HG03378 (cell line): ENCODE data around the gene ATP9B.
"Not testable (repeated sequence)": the region's sequence is repeated elsewhere in the genome, so short reads cannot be mapped to it uniquely, and the experiment has no call there.

ENCODE experiments used
- ATAC-seq: cut with Tn5 transposase; IDR thresholded peaks from one replicate; pipeline ENCODE4 v1.9.1; 2021; ENCODE audit warnings: mild to moderate bottlenecking, moderate library complexity; ENCODE audit not compliant: unreplicated experiment

Gene ATP9B

GRCh38 chr18:79354350-79354749 is 285.2 kb downstream of the ATP9B start:
- no peak for ATAC-seq

DNA sequence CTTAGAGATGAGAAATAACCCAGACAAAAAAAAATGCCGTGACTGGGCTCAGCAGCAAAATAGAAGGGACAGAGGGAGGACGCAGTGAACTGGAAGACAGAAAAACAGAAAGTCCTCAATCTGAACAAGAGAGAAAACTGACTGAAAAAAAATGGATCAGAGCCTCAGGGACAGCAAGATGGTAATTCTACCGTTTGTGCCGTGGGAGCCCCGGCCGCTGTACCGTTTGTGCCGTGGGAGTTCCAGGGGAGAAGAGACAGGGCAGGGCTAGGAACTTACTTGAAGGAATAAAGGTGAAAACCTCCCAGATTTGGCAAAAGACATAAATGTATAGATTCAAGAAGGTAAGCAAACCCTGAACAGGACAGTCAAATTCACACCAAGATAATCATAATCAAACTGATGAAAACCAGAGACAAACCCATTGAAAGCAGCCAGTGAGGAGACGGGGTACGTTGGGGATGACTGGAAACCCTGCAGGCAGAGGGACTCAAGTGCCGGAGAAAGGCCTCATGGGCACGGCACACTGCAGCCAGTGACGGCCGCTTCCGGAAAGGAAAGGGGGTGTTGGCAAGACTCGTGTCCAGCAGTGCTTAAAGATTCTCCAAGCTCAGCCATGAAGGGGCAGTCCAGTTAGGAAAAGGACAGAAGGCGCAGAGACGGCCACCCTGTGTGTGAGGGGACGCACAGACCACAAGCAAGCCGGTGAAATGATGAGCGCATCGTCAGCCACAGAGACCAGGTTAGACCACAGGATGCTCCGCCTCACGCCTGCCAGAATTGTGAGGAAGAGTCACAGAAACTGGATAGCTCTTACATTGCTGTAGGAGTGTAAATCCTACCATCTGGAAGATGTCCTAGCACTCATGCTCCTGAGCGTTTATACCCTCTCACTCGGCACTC is 286.5 kb downstream of the ATP9B start:
- ATAC-seq: peak; percentile 36

- ATAC-seq: peak; percentile 89
Measured at GRCh38 chr18:79356435-79356834, 287.2 kb downstream of the ATP9B start.

DNA sequence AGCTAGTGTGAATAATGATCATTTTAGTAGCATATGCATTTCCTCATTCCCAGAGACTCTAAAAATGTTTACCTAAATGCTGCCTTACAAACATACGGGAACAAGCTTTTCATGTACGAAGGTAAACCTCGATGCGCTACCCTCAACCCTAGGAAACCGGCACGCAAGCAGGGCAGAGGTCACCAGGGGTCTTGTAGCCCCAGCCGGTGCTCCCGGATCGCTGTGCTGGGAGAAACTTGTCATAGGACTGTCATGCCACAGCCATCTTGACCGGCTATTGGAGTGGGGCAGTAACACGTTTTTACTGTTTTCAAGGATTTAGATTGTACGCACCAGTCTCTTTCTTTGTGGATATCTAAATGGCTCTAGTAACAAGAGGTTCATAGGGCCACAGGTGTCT is 291.7 kb downstream of the ATP9B start:
- ATAC-seq: no peak

- ATAC-seq: no peak
Measured at GRCh38 chr18:79361766-79362522, 292.8 kb downstream of the ATP9B start.

GRCh38 chr18:79365701-79366100 is 296.5 kb downstream of the ATP9B start:
- no peak for ATAC-seq

DNA sequence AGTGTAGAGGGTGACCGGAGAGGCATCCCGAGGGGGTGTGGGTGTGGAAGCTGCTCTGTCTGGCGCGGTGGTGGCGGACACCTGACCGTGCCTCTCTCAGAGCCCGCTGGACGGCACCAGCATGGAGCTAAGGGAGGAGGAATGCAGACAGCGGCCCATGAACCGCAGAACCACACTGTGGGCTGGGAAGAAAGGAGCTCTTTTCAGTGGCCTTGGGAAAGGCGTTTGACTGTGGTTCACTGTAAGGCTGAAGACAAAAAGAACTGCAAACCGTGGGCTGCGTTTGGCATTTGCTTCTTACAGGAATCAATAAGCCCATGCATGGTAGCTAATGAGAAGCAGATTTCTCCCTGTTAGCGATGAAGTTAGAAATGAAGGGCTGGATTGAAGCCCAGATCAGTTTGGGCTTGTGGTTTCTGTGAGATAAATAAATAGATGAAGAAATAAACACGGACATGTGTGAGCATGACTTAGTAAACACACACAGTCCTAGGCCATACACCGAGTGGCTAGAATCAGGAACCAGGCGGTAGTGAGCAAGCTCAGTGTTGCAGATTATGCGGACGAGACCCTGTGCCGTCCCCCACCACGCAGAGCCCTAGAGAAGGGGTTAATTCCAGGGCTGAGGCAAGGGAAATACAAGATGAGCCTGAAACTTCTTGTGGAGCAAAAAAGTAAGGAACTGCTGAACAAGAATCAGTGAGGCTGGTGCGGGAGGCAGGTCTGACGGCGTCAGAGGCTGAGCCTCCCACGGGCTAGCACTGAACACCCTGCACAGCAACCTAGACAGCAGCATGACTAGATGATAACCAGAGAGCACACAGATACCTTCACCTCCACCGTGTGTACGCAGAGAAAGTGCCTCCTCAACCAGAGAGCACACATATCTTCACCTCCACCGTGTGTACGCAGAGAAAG is 297.2 kb downstream of the ATP9B start:
- no peak for ATAC-seq

DNA sequence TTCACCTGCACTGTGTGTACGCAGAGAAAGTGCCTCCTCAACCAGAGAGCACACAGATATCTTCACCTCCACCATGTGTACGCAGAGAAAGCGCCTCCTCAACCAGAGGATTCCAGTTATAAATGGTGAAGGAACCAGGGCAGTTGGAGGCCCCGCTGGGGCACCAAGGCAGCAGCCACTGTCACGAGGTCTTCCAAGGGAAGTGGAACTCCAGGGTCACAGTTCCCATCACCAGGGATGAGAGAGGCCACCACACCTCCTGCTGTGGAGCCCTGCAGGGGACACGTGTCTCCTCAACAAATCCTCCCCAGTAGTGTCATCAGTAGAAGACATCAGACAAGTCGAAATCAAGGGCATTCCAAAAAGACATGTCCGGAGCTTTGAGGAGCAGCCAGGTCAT is 298.3 kb downstream of the ATP9B start:
- ATAC-seq: no peak

GRCh38 chr18:79367989-79368388 is 298.8 kb downstream of the ATP9B start:
- ATAC-seq: no peak

DNA sequence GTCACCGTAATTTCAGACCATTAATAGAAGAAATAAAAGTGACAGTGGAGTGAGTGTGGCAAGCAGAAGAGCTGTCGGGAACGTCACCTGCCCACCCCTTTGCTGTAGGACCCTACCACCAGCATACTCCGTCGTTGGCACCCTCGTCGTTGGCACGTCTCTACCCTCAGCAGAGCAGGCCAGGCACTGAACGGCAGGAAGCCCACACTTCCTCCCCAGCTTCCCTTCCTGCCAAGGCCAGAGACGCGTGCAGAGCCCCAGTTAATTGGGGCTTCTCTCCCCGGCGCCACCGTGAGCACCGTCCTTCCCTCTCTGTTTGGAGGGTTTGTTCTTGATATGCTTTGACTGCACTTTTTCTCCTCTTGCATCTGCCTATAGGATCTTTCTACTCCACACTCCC is 299.5 kb downstream of the ATP9B start:
- no peak for ATAC-seq

GRCh38 chr18:79371561-79372121 is 302.4 kb downstream of the ATP9B start:
- peak; percentile 41 for ATAC-seq

DNA sequence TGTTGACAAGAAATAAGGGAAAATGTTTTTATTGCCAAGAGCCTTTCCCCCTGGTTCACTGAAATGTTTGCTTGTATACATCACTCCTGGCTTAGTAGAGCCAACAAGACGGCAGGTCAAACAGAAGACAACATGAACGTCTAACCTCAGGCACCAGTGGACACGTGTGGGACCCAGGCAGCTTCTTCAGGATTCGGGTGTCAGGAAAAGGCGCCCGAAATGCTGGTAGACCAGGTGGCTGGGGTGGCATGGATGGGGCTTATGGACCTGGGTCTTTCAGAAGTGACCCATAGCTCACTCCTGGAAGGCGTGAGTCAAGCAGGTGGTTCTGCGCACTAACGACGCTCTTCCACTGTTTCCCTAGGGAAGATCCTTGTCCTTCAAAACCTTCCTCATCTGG is 303.3 kb downstream of the ATP9B start:
- ATAC-seq: no peak

GRCh38 chr18:79372991-79373390 is 303.8 kb downstream of the ATP9B start:
- no peak for ATAC-seq

DNA sequence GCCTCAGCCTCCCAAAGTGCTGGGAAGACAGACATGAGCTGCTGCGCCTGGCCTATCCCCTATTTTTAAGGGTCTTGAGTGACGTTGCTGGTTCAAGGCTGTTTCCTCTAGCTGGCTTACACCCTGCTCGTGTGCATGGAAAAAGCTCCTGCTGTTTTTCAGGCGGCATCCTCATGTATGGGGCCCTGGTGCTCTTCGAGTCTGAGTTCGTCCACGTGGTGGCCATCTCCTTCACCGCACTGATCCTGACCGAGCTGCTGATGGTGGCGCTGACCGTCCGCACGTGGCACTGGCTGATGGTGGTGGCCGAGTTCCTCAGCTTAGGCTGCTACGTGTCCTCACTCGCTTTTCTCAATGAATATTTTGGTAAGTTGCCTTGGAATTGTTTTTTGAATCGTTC is 304.5 kb downstream of the ATP9B start:
- ATAC-seq: no peak

DNA sequence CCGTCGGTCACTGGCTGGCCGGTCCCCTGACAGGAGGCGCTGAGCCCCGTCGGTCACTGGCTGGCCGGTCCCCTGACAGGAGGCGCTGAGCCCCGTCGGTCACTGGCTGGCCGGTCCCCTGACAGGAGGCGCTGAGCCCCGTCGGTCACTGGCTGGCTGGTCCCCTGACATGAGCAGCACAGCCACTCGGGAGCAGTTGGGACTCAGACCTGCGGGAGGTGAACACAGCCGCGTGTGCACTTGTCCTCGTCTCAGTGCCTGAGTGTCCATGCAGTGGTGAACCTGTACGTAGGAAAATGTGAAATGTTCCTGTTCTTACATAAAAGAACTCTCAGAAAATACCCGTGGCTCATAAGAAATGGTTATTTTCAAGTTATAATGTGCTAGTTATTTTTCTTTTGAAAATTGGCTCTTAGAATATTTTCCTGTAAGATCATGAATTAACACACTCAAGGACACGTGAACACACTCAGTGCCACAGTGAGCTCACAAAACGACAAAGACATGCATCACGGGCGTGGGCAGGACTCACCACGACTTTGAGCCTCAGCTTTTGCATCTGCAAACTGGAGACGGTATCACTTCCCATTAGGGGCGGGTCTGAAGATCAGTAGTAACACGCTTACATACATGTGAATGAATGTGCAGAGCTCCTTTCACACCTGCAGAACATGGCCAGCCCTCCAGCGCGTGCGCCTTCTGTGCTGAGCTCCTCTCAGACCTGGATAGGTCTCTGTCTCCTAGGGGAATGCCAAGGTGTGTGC is 305.4 kb downstream of the ATP9B start:
- ATAC-seq: peak; percentile 85

- no peak for ATAC-seq
Measured at GRCh38 chr18:79375441-79376154, 306.4 kb downstream of the ATP9B start.

DNA sequence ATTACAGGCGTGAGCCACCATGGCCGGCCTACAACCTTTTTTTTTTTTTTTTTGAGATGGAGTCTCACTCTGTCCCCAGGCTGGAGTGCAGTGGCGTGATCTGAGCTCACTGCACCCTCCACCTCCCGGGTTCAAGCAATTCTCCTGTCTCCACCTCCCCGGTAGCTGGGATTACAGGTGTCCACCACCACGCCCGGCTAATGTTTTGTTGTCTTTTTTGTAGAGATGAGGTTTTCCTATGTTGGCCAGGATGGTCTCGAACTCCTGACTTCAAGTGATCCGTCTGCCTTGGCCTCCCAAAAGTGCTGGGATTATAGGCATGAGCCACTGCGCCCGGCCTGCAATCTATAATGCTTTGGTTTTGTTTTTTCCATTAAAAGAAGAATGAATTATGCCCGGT is 307.5 kb downstream of the ATP9B start:
- ATAC-seq: not testable (repeated sequence)

DNA sequence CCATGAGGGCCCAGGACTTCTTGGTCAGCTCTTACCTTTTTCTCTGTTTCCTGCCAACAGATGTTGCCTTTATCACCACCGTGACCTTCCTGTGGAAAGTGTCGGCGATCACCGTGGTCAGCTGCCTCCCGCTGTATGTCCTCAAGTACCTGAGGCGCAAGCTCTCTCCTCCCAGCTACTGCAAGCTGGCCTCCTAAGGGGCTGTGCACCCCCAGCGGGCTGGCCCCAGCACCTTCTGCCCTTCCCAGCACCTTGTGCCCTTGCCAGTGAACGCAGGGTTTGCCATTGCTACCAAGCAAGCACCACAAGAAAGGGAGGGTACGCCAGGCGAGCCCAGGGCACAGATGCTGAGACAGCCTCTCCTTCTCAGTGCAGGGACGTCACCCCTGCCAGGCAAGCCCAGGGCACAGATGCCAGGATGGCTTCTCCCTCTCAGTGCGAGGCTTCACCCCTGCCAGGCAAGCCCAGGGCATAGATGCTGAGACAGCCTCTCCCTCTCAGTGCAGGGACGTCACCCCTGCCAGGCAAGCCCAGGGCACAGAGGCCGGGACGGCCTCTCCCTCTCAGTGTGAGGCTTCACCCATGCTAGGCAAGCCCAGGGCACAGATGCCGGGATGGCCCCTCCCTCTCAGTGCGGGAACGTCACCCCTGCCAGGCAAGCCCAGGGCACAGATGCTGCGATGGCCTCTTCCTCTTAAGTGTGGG is 308.1 kb downstream of the ATP9B start:
- no peak for ATAC-seq
